IMR-90 (cell line): ENCODE data around the gene PLCL1.

Experiments used
- CEBPB ChIP-seq: IDR thresholded peaks from 2 replicates; pipeline ENCODE4 v1.6.1; 2012; ENCODE audit warnings: low read depth, low read length, improper control_type of control experiment
- CTCF ChIP-seq: conservative IDR thresholded peaks from 2 replicates; pipeline ENCODE4 v1.5.1; 2012; ENCODE audit warnings: mild to moderate bottlenecking, low read depth, low read length, improper control_type of control experiment
- ELK1 ChIP-seq: fragments of 150-350 bp; IDR thresholded peaks from 2 replicates; pipeline ENCODE4 v1.6.1; 2016; ENCODE audit warnings: low read depth, mild to moderate bottlenecking, low read length, moderate library complexity, borderline replicate concordance
- FOS ChIP-seq: fragments of 150-350 bp; IDR thresholded peaks from 2 replicates; pipeline ENCODE4 v1.6.1; 2016; ENCODE audit warnings: low read depth, low read length
- MAZ ChIP-seq: IDR thresholded peaks from 2 replicates; pipeline ENCODE4 v1.6.1; 2012; ENCODE audit warnings: low read depth, mild to moderate bottlenecking, low read length, improper control_type of control experiment, moderate library complexity, borderline replicate concordance
- MXI1 ChIP-seq: IDR thresholded peaks from 2 replicates; pipeline ENCODE4 v1.6.1; 2012; ENCODE audit warnings: low read depth, mild to moderate bottlenecking, low read length, moderate library complexity, borderline replicate concordance
- POLR2A ChIP-seq: IDR thresholded peaks from 2 replicates; pipeline ENCODE4 v1.6.1; 2012; ENCODE audit warnings: mild to moderate bottlenecking, low read depth, low read length
- RAD21 ChIP-seq: IDR thresholded peaks from 2 replicates; pipeline ENCODE4 v1.6.1; 2012; ENCODE audit warnings: low read length, improper control_type of control experiment
- RFX5 ChIP-seq: IDR thresholded peaks from 2 replicates; pipeline ENCODE4 v1.8.0; 2012; ENCODE audit warnings: low read depth, mild to moderate bottlenecking, low read length, moderate library complexity
- USF2 ChIP-seq: fragments of 150-350 bp; IDR thresholded peaks from 2 replicates; pipeline ENCODE4 v1.6.1; 2017; ENCODE audit warnings: mild to moderate bottlenecking, antibody characterized with exemption, low read length, low read depth

GRCh38 chr2:198136142-198136541 is 331.7 kb downstream of the PLCL1 start:
- no peak for TF ChIP-seq RAD21
- no peak for TF ChIP-seq RFX5
- TF ChIP-seq FOS = no peak
- TF ChIP-seq POLR2A = no peak
- TF ChIP-seq CTCF = no peak
- no peak for TF ChIP-seq CEBPB
- TF ChIP-seq MXI1 = no peak
- no peak for TF ChIP-seq ELK1
- TF ChIP-seq USF2 = no peak
- no peak for TF ChIP-seq MAZ
